T-helper 1 cell treated with Interleukin-12 subunit alpha and Interleukin-12 subunit beta and Interleukin-4 antibody, amounts not matched to agents 30 ng/mL and 1 ng/mL, for 36 hours (primary cell): ENCODE data around the gene NCOA7. TPM values are rescaled to one million over a fixed set of nuclear protein-coding genes. Genes with fewer than 3 reads are reported as not detected.
"Not testable (repeated sequence)": the region's sequence is repeated elsewhere in the genome, so short reads cannot be mapped to it uniquely, and the experiment has no call there.

ENCODE experiments used
- intact Hi-C: fragments of 100-400 bp; cut with micrococcal nuclease; formaldehyde crosslinking; loops from one replicate; pipeline ENCODE4 v1.15.1; 2024
- total RNA-seq: library from RNA; stranded (reverse); gene quantifications from 2 replicates; pipeline ENCODE4 v1.2.3, GENCODE V29; 2022

The NCOA7 gene
- total RNA-seq, 1 donor from 2014 or later = 51.3 TPM

DNA sequence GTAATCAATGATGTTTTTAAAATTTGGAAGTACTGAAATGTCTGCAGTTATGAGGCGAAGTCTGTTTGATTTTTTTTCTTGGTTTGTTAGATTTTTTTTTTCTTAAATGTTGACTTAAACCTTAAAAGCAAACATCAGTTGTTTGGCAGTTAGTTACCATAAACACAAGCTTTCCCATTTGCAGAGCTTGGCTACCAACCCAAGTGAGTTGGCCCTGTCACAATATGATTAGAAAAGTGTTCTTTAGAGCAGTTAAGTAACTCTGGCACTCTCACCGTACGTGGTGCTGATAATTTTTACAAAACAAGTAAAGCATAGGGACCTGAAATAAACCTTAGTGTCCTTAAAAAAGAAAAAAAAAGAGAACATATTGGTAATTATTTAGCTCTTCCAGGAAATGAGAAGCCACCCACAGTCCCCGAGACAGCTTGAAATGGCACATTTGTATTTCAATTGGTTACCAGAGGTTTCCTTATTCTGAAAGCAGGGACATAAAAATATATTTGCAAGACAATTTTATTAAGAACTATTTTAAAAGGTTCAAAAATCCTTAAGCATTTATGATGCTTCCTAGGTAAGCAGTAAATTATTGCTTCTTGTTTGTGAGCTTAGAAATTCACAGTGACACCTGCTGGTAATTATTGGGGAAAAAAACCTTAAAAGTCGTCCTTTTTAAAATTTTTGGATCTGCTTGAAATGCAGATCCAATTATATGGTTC lies 37.4 kb upstream of the NCOA7 start:
- intact Hi-C loops = loop anchor here (1.0 to 5.0 kb wide), 3 partner anchors 442 to 1763 kb away; no protein-coding TSS in a partner anchor

DNA sequence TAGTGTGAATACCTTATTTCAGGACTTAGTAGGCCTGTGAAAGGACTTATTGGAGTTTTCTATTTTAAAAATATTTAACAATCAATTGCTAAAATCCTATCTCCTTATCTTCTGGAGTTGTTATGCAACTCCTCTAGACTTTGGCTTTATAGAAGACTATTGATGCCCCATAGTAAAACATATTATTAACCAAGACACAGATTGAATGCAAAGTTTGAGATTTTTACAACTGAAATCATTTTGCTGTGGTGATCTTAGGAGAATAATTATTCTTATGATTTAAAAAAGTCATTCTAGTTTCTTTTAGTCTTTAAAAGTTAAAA lies 36.9 kb upstream of the NCOA7 start:
- intact Hi-C loops = loop anchor here (1.0 to 5.0 kb wide), 3 partner anchors 443 to 1763 kb away; no protein-coding TSS in a partner anchor

DNA sequence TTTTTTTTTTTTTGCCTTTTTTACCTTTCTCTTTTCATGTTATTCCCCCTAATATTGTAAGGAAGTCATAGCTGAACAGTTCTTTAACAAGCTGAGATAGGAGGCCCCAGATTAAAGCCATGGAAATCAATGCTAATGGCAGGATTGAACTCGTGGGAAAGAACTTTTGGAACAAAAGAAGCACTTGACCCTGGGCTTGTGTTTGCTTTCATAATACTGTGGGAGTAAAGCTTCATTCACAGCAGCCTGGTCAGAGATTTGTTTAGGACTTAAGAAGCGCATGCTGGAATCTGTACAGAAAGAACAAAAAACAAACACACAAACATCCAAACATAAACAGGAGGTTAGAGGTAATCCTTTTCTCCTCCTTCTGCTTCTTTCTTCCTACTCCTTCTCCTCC lies 36.2 kb upstream of the NCOA7 start:
- intact Hi-C loops = loop anchor here (5.0 kb wide), 1 partner anchor 882 kb away; no protein-coding TSS in a partner anchor

DNA sequence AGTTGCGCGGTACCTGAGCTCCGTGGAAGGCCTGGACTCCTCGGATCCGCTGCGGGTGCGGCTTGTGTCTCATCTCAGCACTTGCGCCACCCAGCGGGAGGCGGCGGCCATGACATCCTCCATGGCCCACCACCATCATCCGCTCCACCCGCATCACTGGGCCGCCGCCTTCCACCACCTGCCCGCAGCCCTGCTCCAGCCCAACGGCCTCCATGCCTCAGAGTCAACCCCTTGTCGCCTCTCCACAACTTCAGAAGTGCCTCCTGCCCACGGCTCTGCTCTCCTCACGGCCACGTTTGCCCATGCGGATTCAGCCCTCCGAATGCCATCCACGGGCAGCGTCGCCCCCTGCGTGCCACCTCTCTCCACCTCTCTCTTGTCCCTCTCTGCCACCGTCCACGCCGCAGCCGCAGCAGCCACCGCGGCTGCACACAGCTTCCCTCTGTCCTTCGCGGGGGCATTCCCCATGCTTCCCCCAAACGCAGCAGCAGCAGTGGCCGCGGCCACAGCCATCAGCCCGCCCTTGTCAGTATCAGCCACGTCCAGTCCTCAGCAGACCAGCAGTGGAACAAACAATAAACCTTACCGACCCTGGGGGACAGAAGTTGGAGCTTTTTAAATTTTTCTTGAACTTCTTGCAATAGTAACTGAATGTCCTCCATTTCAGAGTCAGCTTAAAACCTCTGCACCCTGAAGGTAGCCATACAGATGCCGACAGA lies 31.4 kb upstream of the NCOA7 start:
- intact Hi-C loops = no loop called here

DNA sequence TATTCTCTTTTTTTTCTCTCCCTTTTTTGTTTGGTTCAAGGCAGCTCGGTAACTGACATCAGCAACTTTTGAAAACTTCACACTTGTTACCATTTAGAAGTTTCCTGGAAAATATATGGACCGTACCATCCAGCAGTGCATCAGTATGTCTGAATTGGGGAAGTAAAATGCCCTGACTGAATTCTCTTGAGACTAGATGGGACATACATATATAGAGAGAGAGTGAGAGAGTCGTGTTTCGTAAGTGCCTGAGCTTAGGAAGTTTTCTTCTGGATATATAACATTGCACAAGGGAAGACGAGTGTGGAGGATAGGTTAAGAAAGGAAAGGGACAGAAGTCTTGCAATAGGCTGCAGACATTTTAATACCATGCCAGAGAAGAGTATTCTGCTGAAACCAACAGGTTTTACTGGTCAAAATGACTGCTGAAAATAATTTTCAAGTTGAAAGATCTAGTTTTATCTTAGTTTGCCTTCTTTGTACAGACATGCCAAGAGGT lies 30.8 kb upstream of the NCOA7 start:
- intact Hi-C loops = no loop called here

DNA sequence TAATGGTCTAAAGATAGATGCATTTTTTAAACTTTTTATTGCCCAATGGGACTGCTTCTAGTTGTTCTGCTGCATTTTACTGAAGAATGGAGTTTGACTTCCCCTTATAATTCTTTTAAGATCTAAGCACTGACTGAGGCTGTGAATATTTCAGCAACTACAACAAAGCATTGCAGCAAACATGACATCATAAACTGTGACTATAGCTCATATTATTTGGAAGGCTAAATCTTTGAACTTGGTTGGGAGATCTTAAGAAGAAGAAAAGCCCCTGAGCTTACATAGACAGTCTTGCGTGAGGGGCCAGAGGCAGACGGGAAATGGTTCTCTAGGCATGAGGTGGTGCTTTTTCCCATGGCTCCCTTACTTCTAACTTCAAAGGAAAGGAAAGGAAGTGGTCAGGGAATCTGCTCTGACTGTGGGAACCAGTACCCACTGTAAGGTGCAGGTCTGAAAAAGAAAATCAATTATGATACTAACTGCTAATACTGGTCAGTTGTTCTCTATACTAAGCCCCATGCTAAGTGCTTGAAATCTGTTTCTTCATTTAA lies 26.6 kb upstream of the NCOA7 start:
- intact Hi-C loops = no loop called here

DNA sequence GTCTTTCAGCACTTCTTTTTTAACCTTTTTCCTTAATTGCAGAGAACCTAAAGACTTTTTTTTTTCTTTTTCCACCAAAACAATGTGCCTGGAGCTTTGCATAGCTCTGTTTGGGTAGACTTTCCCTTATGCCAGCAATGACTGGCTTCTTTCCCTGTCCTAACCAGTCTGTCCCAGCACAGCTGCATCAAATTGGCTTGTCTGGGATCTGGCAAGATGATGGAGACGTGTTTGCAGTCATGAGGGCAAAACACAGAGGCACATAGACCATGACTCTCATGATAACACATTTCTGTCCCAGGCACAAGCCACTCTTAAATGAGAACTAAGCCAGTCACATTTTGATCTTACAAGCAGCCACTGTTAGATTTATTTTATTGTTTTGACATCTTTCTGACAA lies 24.8 kb upstream of the NCOA7 start:
- intact Hi-C loops = no loop called here

DNA sequence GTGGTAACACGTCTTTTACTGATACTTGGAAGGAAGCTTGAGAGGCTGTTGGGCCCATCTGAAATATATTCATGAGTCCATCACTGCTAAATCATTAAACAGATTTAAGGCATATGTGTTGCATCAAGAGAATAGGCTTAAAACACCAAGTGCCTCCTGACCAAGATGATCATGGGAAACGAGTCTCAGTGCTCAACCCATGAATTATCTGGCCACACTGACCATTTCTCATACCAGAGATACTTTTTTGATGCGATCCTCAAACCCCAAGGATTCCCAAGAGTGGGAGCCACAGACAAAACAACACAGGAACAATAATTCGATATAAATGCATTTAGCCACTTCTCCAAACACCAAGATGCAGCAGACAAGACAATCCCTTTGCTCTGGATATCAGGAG lies 24.1 kb upstream of the NCOA7 start:
- intact Hi-C loops = no loop called here

DNA sequence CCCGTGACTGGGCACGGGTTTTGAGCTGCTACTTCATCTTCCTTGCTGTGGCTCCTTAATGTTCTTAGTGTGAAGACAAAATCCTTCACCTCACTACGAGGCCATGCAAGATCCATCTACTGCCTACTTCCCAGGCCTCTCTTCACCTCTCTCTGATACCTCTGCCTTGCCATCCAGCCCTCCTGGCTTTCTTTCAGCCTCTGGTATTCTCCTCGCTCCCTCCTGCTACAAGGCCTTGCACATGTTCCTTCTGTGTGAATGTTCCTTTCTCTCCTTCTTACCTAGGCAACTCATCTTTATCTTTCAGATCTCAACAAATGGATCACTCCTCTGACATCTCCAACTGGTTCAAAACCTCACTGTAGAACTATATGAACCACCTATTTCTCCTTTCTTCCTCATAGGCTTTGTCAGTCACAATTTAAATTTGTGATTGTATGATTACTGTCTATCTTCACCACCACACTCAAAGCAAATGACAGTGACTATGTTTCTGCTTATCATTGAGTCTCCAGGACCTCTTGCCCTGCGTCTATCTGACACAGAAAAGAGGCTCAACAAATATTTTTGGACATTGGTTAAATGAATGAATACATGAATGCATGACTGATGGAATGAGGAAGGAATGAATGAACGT lies 21.5 kb upstream of the NCOA7 start:
- intact Hi-C loops = loop anchor here (1.0 to 2.0 kb wide), 5 partner anchors 205 to 616 kb away; partner anchors contain the start of gene TPD52L1

DNA sequence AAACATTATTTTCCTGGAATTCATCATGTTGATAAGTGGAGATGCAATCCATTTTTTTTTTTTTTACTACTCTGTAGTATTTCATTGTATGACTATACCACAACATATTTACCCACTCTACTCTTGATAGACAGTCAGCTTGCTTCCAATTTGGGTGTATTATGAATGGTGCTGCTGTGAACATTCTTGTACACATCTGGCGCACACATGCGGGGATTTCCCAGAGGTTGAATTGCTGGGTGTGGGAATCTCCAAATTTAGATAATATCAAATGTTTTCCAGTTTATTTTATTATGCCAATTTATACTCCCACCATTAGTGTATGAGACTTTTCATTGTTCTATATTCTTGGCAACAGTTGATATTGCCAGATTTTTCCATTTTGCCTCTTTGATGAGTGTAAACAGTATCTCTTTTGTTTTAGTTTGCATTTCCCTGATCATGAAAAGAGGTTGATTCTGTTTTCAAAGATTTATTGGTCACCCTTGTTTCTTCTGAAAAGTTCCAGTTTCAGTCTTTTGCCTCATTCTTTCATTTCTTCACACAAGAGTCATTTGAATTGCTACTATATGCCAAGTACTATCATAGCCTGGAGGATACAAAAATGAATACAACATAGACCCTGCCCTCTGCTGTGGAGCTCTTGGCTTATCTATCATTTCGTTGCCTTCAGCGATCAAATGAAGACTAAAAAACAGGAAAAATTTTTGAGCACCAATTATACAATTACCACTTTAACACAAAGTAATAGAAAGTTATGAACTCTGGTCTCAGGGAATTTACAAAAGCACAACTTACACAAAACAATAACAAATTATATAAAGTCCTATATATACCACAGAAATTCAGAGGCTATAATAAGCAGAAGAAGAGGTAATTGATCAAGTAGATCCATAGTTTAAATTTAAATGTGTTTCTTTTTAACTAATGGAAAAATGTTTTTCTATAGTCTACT lies 17.1 kb upstream of the NCOA7 start:
- intact Hi-C loops = loop anchor here (5.0 kb wide), 1 partner anchor 901 kb away; no protein-coding TSS in a partner anchor

DNA sequence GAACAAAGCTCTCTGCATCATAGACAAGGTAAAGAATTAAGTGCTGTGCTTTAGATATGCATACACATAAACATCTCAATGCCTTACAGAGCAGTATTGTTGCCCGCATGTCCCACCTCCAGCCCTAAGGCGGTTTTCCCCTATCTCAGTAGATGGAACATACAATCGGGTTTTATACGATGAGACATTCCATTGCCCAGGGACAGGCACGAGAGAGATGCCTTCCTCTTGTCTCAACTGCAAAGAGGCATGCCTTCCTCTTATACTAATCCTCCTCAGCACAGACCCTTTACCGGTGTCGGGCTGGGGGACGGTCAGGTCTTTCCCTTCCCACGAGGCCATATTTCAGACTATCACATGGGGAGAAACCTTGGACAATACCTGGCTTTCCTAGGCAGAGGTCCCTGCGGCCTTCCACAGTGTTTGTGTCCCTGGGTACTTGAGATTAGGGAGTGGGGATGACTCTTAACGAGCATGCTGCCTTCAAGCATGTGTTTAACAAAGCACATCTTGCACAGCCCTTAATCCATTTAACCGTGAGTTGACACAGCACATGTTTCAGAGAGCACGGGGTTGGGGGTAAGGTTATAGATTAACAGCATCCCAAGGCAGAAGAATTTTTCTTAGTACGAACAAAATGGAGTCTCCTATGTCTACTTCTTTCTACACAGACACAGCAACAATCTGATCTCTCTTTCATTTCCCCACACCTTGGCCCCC lies 14.5 kb upstream of the NCOA7 start:
- intact Hi-C loops = not testable (repeated sequence)

DNA sequence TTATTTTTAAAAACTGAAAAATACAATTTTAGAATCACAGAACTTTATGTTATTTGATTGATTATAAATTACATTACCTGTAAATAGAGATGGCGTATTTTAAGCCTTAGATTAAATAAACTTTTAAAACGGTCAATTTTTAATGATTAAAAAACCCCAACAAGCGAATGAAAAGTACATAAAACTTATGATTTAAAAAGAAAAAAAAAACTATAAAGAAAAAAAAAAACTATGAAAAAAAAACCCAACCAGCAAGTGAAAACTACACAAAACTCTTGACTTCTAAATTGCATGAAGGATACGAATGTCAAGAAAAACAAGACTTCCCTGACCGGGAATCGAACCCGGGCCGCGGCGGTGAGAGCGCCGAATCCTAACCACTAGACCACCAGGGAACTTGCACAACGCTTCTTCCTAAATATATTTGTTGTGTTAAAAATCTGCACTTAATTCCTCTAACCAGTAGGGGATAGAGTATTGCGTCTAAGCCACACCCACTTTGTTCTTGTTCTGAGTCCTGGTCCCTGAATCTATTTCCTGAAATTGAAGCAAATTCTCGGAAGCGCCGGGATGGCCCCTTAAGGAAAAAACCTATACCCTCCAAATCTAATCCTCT lies 10.7 kb upstream of the NCOA7 start:
- intact Hi-C loops = loop anchor here (1.0 to 10.0 kb wide), 11 partner anchors 24 to 1705 kb away; partner anchors contain the start of genes CENPW, ECHDC1, HINT3 and RNF146

DNA sequence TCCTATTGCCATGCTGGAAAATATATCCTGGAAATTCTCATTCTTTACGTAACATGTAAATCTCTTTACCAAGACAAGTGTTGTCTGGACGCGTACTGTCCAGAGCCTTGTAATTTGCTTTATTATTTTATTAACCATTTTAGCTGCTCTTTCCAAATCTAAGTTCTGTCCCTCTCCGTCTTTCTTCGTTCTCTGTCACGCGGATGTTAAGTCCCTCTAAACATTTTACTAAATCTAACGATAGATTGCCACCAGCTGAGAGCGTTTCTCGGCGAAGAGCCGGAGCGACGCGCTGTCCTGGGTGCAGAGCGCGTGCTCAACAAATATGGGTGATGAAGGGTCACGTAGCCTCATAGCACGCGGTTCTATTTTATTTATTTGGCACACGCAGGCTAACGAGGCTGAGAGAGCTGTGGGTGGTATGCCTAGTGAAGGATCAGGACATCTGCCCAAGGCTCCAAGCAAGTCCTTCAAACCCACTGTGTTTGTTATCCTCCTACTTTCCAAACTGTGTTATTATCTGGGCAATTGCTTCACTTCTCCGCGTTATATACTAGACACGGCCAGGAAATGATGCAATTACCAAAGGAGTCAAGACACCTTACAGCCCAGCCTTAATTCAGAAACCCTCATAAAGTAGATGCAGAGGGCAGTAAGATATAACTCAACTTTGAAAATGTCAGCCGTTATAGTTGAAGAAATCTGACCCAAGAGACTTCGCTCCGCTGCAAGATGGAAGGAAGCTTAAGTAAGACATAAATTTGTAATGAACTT lies 10.0 kb upstream of the NCOA7 start:
- intact Hi-C loops = loop anchor here (1.0 to 10.0 kb wide), 12 partner anchors 9 to 1704 kb away; partner anchors contain the start of genes CENPW, ECHDC1, HINT3 and RNF146

DNA sequence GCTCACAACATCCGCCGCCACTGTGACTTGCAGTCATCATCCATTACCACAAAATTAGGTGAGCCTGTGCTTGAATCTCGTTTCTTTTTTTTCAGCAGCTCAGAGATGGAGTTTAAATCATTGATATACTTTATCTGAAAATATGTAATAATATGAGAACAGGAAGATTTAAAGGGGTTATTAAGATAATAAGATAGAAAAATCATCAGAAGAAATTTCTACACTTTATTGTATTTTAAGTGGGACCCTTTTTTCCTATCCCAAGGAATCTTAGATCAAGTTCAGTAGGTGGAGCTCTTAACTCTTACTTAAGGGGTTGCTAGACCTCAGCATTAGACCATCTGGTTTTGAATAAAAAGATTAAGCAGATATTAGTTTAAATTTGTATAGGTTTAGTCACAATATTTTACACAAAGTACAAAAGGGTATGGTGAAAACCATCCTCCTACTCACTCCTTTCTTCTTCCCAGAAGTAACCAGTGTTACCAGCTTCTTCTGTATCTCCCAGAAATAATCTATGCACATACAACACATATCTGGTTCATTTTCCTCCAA lies 9.4 kb upstream of the NCOA7 start:
- intact Hi-C loops = loop anchor here (1.0 to 10.0 kb wide), 6 partner anchors 8 to 1703 kb away; partner anchors contain the start of genes CENPW, ECHDC1 and RNF146

DNA sequence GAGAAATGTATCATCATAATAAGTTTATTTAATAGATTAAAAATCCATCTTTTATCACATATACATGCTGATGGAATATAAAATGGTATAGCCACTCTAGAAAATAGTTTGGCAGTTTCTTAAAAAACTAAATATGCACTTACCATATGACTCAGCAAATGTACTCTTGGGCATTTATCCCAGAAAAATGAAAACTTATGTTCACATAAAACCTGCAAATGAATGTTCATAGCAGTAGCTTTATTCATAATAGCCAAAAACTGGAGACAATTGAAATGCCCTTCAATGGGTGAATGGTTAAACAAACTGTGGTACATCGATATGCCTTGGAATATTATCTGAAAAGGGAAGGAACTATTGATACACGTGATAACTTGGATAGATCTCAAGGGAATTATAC lies 6.4 kb upstream of the NCOA7 start:
- intact Hi-C loops = loop anchor here (10.0 kb wide), 1 partner anchor 1700 kb away; no protein-coding TSS in a partner anchor

DNA sequence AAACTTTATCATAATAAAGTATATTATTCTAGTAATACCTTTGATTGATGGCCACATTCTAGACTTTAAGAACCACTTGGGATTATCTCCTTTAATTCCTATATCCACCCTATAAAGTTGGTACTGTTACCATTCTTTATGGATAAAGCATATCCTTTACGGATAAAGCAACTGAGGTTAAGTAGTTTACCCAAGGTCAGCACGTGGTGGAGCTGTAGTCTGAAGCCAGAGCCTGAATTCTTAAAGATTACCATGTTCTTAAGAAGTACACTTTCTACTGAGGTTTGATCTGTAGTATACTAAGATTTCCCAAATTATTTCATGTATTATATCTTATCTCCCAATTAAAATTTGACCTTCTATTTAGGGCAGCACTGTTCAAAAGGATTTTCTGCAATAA lies 3.0 kb upstream of the NCOA7 start:
- intact Hi-C loops = loop anchor here (10.0 kb wide), 1 partner anchor 1697 kb away; no protein-coding TSS in a partner anchor

DNA sequence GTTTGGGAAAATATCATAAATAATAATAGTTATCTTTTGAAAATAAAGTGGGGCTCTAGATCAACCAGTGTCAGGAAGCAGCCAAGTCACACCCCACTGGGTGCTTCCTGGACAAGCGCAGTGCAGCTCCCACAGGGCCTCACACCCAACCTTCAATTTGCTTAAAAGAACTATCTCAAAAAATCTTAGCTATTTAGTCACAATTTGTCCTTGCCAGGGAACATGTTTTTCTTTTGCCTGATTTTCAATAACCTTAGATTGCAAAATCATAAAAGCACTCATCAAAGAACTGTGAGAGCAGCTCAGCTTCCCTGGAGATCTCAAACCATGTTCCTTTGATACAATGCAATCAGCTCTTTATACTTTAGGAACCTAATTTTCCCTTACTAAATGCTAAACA lies 1.6 kb upstream of the NCOA7 start:
- intact Hi-C loops = loop anchor here (1.0 to 10.0 kb wide), 2 partner anchors 8 to 1696 kb away; no protein-coding TSS in a partner anchor
